Measurements from ENCODE around the gene RC3H2. TPM values are rescaled to one million over a fixed set of nuclear protein-coding genes. Genes with fewer than 3 reads are reported as not detected.

The RC3H2 gene
- total and polyA plus RNA-seq, 2 of the 8 experiments (the other 6 are each of a cell fraction or from before 2014, with no cell fraction given), result 11.2 to 38.4 TPM

GRCh38 chr9:122948313-122948712 is 43.2 kb upstream of the RC3H2 start:
- H2AFZ ChIP-seq (ENCODE audit: low read length), result no peak overlapping the region
- peaks cover 0 to 4% (median 0%) of the 10 kb centered on the region in 4 experiments; a peak in 1 of 8 replicates for H3K36me3 ChIP-seq (ENCODE audit: control insufficient read depth in 2 of 4, insufficient read depth in 4 of 4, low read length in 3 of 4)
- H4K91ac ChIP-seq (replicated peaks; ENCODE audit: insufficient read length, low read length), result no peak overlapping the region
- H3K4ac ChIP-seq (replicated peaks; ENCODE audit: insufficient read length, low read depth, low read length), result no peak overlapping the region
- H4K5ac ChIP-seq (ENCODE audit: insufficient read length, low read depth, low read length), result no peak overlapping the region
- H3K56ac ChIP-seq (replicated peaks; ENCODE audit: insufficient read length, low read depth, low read length), result no peak overlapping the region
- no peak overlapping the region for H2BK120ac ChIP-seq (replicated peaks; ENCODE audit: low read depth, low read length)
- peaks cover 0 to 2% of the 10 kb centered on the region in 2 experiments for H4K20me1 ChIP-seq (replicated peaks in 1 of 2; ENCODE audit: control insufficient read depth in 1 of 2, insufficient read depth in 2 of 2, low read length in 2 of 2)
- H3K4me2 ChIP-seq (ENCODE audit: insufficient read depth in 1 of 2, low read depth in 2 of 2, low read length in 2 of 2), result no peak overlapping the region
- H4K8ac ChIP-seq (ENCODE audit: extremely low read depth, insufficient read depth, low read length), result no peak overlapping the region
- ChIA-PET POLR2A (ENCODE audit: partially characterized antibody) (interaction anchor here (1.0 to 1.1 kb wide), 2 partner anchors 11 to 44 kb away, joined by 3 read pairs; no protein-coding TSS in a partner anchor), CTCF (ENCODE audit: partially characterized antibody) (no interaction called here)
- H3K4me1 ChIP-seq (replicated peaks in 1 of 4; ENCODE audit: control insufficient read depth in 3 of 4, insufficient read depth in 4 of 4, low read length in 3 of 4), result peaks cover 0 to 19% (median 3%) of the 10 kb centered on the region in 4 experiments; a peak in 3 of 7 replicates
- no peaks in the 10 kb centered on the region for H3K27me3 ChIP-seq (replicated peaks in 1 of 4; ENCODE audit: control insufficient read depth in 3 of 4, extremely low read depth in 1 of 4, insufficient read depth in 3 of 4, low read length in 3 of 4)
- H2BK5ac ChIP-seq (ENCODE audit: low read depth, low read length), result no peak overlapping the region
- no peaks in the 10 kb centered on the region for H3K9me3 ChIP-seq (ENCODE audit: insufficient read depth in 2 of 2, low read depth in 1 of 2, low read length in 1 of 2)
- H2BK15ac ChIP-seq (ENCODE audit: low read length), result no peak overlapping the region
- H3K14ac ChIP-seq (ENCODE audit: insufficient read length), result no peak overlapping the region
- no peak overlapping the region for H2BK12ac ChIP-seq (ENCODE audit: low read depth, low read length)
- DNase-seq (ENCODE audit: low read depth in 1 of 2, low spot score in 2 of 2) (no peak), FAIRE-seq (no peak)
- H3K23ac ChIP-seq (ENCODE audit: insufficient read length), result no peak overlapping the region
- no peak overlapping the region for H3K27ac ChIP-seq (ENCODE audit: low read depth, low read length)
- TF ChIP-seq, protein P1, sequence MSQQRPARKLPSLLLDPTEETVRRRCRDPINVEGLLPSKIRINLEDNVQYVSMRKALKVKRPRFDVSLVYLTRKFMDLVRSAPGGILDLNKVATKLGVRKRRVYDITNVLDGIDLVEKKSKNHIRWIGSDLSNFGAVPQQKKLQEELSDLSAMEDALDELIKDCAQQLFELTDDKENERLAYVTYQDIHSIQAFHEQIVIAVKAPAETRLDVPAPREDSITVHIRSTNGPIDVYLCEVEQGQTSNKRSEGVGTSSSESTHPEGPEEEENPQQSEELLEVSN (IDR thresholded peaks at IDR 0.05), result no peak
- TF ChIP-seq POU5F1 (IDR thresholded peaks at IDR 0.05; ENCODE audit: low read depth, low read length) (no peak), FOSL1 (IDR thresholded peaks at IDR 0.05; ENCODE audit: insufficient read depth, low read depth, low read length) (no peak), SUZ12 (IDR thresholded peaks at IDR 0.05; ENCODE audit: low read length) (no peak), PHF8 (conservative IDR thresholded peaks at IDR 0.05; ENCODE audit: low read depth, low read length) (no peak), JUN (IDR thresholded peaks at IDR 0.05; ENCODE audit: low read depth, low read length) (no peak), POLR2A (IDR thresholded peaks at IDR 0.05; ENCODE audit: control extremely low read depth in 1 of 2, low read depth in 2 of 2, low read length in 2 of 2) (no peak), MAX (IDR thresholded peaks at IDR 0.05) (no peak), CHD1 (IDR thresholded peaks at IDR 0.05; ENCODE audit: low read depth, low read length) (no peak), BACH1 (IDR thresholded peaks at IDR 0.05; ENCODE audit: low read length) (no peak)
- H2BK20ac ChIP-seq (ENCODE audit: low read length), result no peak overlapping the region
- no peak overlapping the region for H3K18ac ChIP-seq (ENCODE audit: extremely low read depth, low read length)
- 91% methylated on average over 3 of the region's 3 CpGs; no CpG with 5 or more reads in 1 of the 2 experiments for WGBS, 2 experiments (ENCODE audit: extremely low coverage in 1 of 2, insufficient coverage in 1 of 2, insufficient read length in 1 of 2, insufficient replicate concordance in 2 of 2, low coverage in 1 of 2, low lambda C conversion rate in 2 of 2, missing lambda C conversion rate in 1 of 2)
- H2AK5ac ChIP-seq (ENCODE audit: low read depth, low read length), result no peak overlapping the region
- peaks cover 27 to 95% of the 10 kb centered on the region in 2 experiments for H3K79me2 ChIP-seq (ENCODE audit: control insufficient read depth in 1 of 2, insufficient read depth in 2 of 2, low read length in 2 of 2)
- H3K9ac ChIP-seq (replicated peaks in 1 of 4; ENCODE audit: extremely low read depth in 1 of 4, low read depth in 3 of 4, low read length in 3 of 4), result no peak overlapping the region
- H3K4me3 ChIP-seq (ENCODE audit: extremely low read depth in 1 of 4, insufficient read depth in 2 of 4, low read depth in 3 of 4, low read length in 4 of 4), result no peak overlapping the region
- no peaks in the 10 kb centered on the region for H3K23me2 ChIP-seq (ENCODE audit: low read depth, low read length)
- H3K79me1 ChIP-seq (ENCODE audit: low read depth, low read length), result 0 out of 2 replicates have a peak, but pooled peaks cover 2% of the 10 kb centered on the region
